GM19468 (cell line): ENCODE data around the gene ZNF112.
A peak's percentile ranks its signal among the peaks of the same experiment; 100 is the strongest.
"Not testable (repeated sequence)": the region's sequence is repeated elsewhere in the genome, so short reads cannot be mapped to it uniquely, and the experiment has no call there.

Experiments used
- ATAC-seq: cut with Tn5 transposase; IDR thresholded peaks from one replicate; pipeline ENCODE4 v1.9.1; 2021; ENCODE audit warnings: mild to moderate bottlenecking, moderate library complexity, moderate number of reproducible peaks; ENCODE audit not compliant: unreplicated experiment; ENCODE audit errors: extremely low read depth

Gene ZNF112

GRCh38 chr19:44356383-44357111, at the start of gene ZNF112:
Gene ZNF112 (minus strand): TSS chr19:44356680. CDS start chr19:44340539, 16,141 bp downstream.
- no peak for ATAC-seq

GRCh38 chr19:44401139-44402115, 44.9 kb upstream of the ZNF112 start, which contains the start of gene ZNF285:
Gene ZNF285 (minus strand): TSS chr19:44401608. CDS start chr19:44397213, 4,395 bp downstream.
- peak; percentile 67 for ATAC-seq

DNA sequence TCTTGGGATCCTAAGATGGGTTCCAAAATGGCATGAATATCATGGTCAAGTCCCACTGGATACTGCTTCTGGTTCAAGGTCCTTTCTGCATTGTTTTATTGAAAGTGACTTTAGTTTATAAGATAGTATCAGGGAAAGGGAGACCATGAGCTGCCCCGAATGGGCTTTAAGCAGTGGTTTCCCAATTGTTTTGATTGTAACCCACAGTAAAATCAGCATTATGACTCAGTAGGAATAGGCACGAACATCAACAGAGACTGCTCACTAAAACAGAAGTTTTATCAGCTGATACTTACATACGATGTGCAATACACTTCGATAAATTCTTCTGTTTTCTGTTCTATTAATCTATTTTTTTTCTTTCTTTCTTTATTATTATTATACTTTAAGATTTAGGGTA, 32.8 kb upstream of the ZNF112 start:
- not testable (repeated sequence) for ATAC-seq

DNA sequence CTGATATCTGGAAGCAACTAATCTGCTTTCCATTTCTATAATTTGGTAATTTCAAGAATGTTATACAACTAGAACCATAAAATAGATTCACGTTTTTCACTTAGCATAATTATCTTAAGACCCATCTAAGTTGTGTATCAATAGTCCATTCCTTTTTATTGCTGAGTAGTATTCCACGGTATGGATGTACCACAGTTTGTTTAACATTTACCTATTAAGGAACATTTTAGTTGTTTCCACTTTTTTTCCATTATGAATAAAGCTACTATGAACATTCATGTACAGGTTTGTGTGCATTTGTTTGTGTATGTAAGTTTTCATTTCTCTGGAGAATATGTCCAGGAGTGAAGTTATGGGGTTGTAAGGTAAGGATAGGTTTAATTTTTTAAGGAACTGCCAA, 18.3 kb upstream of the ZNF112 start:
- no peak for ATAC-seq

DNA sequence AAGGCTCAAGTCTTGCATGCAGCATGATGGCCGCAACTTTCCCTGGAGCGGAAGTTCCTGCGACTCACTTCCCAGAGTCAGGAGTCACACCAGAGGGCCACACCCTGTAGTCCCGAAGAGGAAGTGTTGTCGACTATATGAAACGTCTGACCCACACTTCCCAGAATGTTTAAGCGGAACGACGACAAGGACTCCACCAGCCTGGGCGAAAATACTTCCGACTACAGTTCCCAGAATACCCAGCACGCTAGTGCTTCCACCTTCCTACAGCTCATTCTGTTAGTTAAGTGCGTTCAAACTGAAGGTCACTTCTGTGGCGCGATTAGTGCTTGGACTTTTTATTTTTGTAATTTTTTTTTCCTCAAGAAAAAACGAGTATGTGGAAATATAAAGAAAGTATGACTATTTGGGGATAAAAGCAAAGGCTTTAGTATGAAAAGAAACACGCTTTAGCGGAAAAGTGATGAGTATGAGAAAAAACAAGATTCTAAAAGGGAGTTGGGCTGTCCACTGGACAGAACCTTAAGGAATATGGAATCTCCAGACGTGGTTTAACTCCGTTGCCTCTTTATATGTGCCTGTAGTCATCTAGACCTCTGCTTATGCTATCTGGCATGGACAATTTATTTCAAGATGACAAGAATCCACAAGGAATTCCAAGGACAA, 15.5 kb upstream of the ZNF112 start:
- no peak for ATAC-seq

GRCh38 chr19:44367024-44367423, 10.5 kb upstream of the ZNF112 start:
- ATAC-seq: no peak

DNA sequence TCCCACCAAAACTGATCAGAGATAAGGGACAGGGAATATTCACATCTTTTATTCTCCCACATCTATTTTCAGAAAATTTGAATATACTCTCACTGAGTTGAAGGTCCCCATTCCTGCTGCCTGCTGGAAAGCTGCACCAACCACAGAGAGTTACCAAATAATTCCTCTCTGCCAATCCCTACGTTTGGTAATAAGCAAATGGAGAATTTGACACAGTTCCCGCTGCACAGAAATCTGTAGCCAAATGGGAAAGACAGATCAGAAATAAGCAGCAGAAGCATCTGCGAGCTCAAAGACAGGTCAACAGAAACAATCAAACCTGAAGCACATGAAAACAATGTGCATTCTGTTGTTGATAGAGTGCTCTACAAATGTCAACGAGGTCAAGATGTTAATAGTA, 9.9 kb downstream of the ZNF112 start:
- no peak for ATAC-seq

DNA sequence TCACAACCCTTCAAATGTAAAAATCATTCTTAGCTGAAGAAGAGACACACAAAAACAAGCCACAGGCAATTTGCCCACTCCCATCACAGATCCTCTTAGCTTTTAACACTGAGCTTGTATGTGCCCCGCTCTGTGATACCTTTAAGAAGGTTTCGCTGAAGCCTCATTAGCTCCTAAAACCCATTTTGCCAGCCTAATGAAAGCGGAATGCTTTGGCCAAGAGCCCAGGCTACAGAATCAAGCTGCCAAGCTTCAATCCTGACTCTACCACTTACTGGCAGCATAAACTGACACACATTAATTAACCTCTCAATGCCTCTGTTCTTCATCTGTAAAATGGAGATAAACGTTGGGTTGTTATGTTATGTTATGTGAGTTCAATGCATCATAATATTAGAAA, 10.5 kb downstream of the ZNF112 start:
- ATAC-seq: no peak

- no peak for ATAC-seq
These were observed 12.2 kb downstream of the ZNF112 start for GRCh38 chr19:44344255-44344654.

- no peak for ATAC-seq
These were observed 14.7 kb downstream of the ZNF112 start for GRCh38 chr19:44341794-44342193.

DNA sequence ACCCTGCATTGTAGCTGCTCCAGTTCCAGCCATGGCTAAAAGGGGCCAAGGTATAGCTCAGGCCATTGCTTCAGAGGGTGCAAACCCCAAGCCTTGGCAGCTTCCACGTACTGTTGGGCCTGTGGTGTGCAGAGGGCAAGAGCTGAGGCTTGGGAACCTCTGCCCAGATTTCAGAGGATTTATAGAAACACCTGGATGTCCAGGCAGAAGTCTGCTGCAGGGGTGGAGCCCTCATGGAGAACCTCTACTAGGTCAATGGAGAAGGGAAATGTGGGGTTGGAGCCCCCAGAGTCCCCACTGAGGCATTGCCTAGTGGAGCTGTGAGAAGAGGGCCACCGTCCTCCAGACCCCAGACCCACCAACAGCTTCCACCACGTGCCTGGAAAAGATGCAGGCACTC, 21.8 kb downstream of the ZNF112 start:
- not testable (repeated sequence) for ATAC-seq

DNA sequence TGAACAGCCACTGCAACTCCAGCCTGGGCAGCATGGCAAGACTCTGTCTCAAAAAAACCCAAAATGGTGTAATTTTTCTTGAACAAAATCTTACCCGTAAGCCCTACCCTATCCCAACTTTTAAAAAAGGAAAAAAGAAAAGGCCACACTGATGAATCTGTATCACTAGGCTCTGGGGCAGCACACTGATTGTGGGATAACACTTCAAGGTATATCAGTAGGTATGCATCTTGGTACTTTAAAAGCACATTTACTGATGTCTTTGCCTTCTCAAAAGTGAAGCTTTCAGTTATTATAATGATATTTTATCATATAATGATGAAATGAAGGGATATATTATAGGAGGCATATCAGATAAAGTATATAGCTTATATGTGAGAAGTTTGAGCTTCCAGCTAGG, 24.3 kb downstream of the ZNF112 start:
- no peak for ATAC-seq

DNA sequence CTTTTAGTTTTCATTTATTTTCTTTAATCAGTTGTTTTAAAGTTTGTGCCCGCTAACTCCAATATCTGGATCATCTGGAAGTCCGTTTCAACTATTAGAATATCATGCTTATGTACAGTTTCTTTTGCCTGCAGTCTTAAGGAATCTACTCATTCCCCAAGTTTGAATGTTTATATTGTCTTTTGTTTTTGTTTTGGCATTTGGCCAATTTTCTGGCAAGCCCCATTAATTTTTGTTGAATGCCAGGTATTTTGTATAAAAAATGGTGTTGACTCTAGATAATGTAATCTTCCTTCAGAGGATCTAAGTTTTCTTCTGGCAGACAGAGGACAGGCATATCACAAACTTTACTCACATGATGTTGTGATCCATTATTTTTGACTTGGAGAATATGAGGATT, 40.6 kb downstream of the ZNF112 start:
- ATAC-seq: no peak

DNA sequence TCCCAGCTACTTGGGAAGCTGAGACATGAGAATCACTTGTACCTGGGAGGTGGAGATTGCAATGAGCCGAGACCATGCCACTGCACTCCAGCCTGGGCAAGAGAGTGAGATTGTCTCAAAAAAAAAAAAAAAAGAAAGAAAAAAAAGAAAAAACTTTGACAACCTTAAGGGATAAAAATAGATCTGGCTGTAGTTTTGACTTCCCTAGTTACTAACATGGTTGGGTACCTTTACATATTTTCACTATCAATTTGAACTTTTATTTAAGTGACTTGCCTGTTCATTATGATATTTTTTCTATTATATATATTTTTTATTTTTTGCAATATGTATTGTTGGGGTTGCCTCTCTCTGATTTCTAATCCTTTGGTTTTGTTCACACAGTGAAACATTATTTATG, 43.2 kb downstream of the ZNF112 start:
- no peak for ATAC-seq

DNA sequence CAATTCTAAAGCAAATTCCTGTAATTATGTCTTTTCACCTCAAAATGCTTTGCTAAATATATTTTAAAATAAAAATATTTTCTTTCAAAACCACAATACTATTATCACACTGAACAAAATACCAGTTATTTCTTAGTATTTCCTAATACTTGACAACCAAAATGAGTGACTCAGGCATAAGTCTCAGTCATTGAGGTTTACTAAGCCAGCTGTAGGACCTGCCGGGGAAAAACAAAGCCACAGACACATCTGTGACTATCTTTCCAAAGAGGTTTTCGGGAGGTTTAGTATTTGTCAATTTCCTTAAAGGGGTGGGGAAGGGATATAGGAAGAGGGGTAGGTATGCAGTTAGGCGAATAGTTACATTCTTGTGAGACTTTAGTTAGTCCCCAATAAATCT, 48.5 kb downstream of the ZNF112 start:
- no peak for ATAC-seq

DNA sequence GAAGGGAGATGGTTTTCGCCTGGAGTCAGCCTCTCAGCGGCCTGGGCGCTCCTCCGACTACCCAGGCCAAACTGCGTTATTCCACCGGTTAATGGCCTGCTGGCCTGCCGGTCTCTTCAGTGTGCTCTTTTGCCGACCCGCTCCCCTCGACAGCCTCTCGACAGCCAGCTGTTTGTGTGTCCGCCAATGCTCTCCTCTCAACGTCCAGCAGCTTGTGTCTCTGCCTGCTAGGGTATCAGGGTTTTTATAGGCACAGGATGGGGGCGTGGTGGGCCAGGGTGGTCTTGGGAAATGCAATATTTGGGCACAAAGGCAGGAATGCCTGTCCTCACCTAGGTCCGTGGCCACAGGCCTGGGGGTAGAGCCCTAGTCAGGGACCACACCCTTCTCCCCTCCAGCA, 50.2 kb downstream of the ZNF112 start:
- ATAC-seq: no peak

- no peak for ATAC-seq
These were observed 51.0 kb downstream of the ZNF112 start for GRCh38 chr19:44305457-44305856.

DNA sequence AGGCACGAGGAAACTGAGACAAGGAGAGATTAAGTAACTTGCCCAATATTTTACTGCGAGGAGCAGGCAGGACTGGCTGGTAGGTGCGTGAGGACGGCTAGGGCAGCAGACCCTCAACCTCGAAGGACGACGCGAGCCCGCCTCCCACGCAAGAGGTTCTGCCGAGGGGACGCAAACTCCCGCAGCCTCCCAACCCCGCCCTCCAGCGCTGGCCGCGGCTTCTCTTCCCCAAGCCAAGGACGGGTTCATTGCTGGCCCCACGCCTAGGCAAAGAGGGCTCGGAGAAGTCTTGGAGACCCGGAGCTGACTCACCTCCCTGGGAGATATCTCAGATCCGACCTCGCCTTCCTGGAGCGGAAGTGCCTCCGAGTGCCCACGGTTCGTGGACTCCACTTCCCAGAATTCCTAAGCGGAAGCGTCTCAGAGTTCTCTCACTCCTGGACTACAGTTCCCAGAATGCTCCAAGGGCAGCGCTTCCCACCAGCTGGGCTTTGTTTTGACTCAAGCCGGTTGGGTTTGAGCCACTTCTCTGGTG, 51.8 kb downstream of the ZNF112 start, which contains the start of gene ZNF235:
ZNF235 (minus strand) TSS at position 367 of the 535 bp plus-strand sequence. CDS start 1,621 bp downstream, outside the sequence.
- peak; percentile 47 for ATAC-seq

DNA sequence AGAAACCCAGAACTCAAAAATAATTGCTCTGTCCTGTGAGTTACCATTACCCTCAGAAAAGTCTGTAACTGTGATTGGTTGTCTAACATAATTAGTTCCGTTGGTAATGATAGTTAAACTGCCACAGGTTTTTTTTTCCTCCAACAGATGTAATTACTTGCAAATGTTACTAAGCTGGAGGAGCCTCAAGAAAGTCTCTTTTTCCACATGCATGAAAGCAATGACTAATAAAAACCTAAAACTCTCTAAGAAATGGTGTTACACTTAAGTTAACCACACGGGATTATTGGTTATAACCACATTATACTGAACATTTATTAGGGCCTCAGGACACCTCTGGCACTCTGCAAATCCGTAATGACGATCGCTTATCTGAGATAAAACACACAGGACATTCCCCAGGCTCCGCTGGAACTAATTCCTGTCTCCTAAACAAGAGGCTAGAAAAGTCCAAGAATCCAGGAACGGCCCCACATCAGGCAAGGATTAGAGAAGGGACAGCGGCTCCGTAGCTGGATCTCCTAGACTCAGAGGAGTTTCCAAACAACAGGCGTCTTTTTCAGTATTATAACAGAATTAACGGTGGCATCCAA, 52.4 kb downstream of the ZNF112 start:
- ATAC-seq: no peak

GRCh38 chr19:44303320-44303719, 53.2 kb downstream of the ZNF112 start:
- no peak for ATAC-seq
